Skeletal muscle tissue (tissue), 4 donors: Measurements from ENCODE around the gene NOC2L. TPM values are rescaled to one million over a fixed set of nuclear protein-coding genes. Genes with fewer than 3 reads are reported as not detected.

Source experiments
- H3K27ac ChIP-seq: one replicate; pipeline ENCODE4 v1.7.0; 2013; ENCODE audit warnings: mild to moderate bottlenecking, low read depth, low read length, inconsistent platforms
- H3K27me3 ChIP-seq, 3 donors: one replicate each; pipeline ENCODE4 v1.7.0; 2013; ENCODE audit warnings: low read length in 3 of 3; ENCODE audit not compliant: control insufficient read depth in 3 of 3, insufficient read depth in 3 of 3
- H3K36me3 ChIP-seq, 3 donors: one replicate each; pipeline ENCODE4 v1.7.0; 2013; ENCODE audit warnings: low read length in 3 of 3; ENCODE audit not compliant: control insufficient read depth in 3 of 3, insufficient read depth in 3 of 3
- H3K4me1 ChIP-seq, 3 donors: one replicate each; pipeline ENCODE4 v1.7.0; 2013; ENCODE audit warnings: low read length in 3 of 3, mild to moderate bottlenecking in 3 of 3; ENCODE audit not compliant: control insufficient read depth in 3 of 3, insufficient read depth in 3 of 3
- H3K4me3 ChIP-seq, 3 donors: one replicate each; pipeline ENCODE4 v1.7.0; 2013; ENCODE audit warnings: low read length in 3 of 3
- H3K9ac ChIP-seq, 3 donors: one replicate each; pipeline ENCODE4 v1.7.0; 2013; ENCODE audit warnings: low read length in 3 of 3, mild to moderate bottlenecking in 3 of 3, moderate library complexity in 2 of 3, low read depth in 1 of 3
- H3K9me3 ChIP-seq, 3 donors: one replicate each; pipeline ENCODE4 v1.7.0; 2013; ENCODE audit warnings: low read length in 3 of 3; ENCODE audit not compliant: control insufficient read depth in 3 of 3
- total RNA-seq: library from RNA; depleted of rRNA; stranded (reverse); fragments of >200 nt; gene quantifications from one replicate; pipeline ENCODE4 v1.2.3, GENCODE V29; 2014
- donor health status: Osteomylitis.

Gene NOC2L
- total RNA-seq, 1 donor from 2014 or later: 47.0 TPM

DNA sequence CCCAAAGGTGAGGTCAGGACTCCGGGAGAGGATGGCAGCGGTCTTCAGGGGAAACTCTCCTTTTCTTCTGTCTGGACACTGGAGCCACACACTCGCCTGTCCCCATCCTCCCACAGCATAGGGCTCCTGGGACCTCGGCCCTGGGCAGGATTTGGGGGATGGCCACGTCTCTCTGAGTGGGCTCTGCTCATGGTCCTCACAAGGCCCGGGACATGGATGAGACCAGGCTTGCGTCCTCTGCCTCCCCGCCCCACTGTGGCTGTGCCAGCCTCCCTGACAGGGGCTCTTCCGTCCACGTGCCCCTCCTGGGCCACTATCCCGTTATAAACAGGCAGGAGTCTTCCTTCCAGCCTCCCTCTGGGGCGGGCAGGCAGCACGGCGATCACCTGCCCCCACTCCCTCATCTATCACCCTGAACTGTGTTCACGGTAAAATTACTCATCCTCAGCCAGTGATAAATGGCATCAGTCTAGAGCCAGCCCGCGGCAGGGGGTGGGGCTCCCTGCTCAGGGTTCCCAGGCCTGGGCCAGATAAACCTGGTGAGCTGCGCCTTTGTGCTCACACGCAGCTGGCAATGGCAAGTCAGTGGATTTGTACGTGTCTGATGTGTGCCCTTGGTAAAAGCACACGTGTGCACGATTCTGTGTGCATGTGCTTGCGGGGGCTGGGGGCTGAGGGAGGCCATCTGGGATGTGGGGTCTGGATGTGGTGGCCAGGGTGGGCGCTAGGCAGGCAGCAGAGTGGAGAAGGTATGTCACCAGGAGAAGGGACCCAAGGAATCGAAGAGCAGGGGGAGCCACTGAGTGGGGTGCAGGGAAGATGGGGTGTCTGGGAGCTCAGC, 48.0 kb downstream of the NOC2L start:
- no peaks in the 10 kb centered on the region for H3K9me3 ChIP-seq
- H3K9ac ChIP-seq: no peak overlapping the region
- peaks cover 0 to 6% (median 0%) of the 10 kb centered on the region in 3 donors for H3K4me1 ChIP-seq
- H3K4me3 ChIP-seq: no peak overlapping the region
- H3K27ac ChIP-seq: no peak overlapping the region
- H3K36me3 ChIP-seq: no peaks in the 10 kb centered on the region
- peaks cover 54 to 73% (median 59%) of the 10 kb centered on the region in 3 donors for H3K27me3 ChIP-seq

DNA sequence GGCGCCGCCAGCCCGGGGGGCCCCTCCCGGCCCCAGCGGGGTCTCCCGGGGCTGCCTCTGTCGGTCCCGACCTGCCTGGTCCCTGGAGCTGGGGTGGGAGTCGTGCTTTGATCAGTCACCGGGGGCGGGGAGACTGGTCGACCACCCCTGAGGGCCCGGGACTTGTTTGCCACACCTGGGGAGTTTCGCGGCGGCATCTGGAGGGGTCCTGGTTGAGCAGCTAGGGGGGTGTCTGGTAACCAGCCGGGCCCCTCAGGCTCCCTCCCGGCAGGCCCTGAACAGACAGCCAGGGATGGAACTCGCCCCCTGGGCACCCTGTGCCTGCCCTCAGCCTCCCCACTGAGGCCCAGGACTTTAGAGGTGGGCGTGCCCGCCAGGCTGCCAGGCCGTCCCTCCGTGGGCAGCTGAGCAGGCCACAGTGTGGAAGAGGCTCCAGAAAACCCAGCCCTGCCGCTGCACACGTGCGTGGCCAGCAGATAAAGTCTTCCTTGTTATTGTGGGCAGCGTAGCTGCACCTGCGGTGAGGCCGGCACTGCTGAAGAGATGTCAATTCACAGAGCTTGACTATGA, 48.7 kb downstream of the NOC2L start:
- no peaks in the 10 kb centered on the region for H3K36me3 ChIP-seq
- peaks cover 2 to 9% (median 2%) of the 10 kb centered on the region in 3 donors for H3K4me1 ChIP-seq
- H3K27me3 ChIP-seq: peaks cover 52 to 73% (median 53%) of the 10 kb centered on the region in 3 donors
- no peak overlapping the region for H3K27ac ChIP-seq
- no peak overlapping the region for H3K9ac ChIP-seq
- H3K4me3 ChIP-seq: no peak overlapping the region
- no peaks in the 10 kb centered on the region for H3K9me3 ChIP-seq

DNA sequence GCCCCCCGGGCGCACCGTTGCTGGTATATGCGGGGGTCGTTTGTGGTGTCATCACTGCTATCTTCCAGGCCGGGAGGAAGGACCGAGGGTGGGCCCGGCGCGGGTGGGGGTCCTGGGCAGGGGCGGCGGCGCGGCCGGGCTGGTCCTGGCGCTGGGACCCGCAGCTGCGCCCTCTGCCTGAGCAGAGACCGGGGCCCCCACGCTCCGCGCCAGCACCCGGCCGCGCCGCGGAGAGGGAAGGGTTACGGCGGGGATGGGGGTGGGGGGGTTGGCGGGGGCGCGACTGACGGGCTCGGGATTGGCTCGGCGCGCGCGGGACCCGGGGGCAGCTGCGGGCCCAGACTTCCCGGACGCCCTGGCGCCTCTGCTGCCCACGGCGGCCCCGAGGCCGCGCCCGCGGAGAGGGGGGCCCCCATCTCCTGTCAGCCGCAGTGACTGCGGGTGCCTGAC, 49.2 kb downstream of the NOC2L start:
- Histone ChIP-seq H3K9ac (no peak overlapping the region), H3K9me3 (no peaks in the 10 kb centered on the region), H3K27me3 (peaks cover 53 to 72% (median 54%) of the 10 kb centered on the region in 3 donors), H3K4me3 (no peak overlapping the region), H3K36me3 (no peaks in the 10 kb centered on the region), H3K4me1 (peaks cover 3 to 13% (median 7%) of the 10 kb centered on the region in 3 donors), H3K27ac (no peak overlapping the region)

DNA sequence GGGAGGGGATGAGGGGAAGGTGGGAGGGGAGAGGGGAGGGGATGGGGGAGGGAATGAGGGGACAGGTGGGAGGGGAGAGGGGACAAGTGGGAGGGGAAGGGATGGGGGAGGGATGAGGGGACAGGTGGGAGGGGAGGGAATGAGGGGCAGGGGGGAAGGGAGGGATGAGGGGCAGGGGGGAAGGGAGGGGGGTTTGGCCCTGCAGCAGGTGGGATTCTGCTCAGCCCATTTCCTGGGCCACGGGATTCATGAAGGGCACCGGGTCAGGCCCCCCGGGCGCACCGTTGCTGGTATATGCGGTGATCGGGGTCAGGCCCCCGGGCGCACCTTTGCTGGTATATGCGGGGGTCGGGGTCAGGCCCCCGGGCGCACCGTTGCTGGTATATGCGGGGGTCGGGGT, 50.4 kb downstream of the NOC2L start:
- Histone ChIP-seq H3K36me3 (no peaks in the 10 kb centered on the region), H3K4me1 (peaks cover 3 to 13% (median 7%) of the 10 kb centered on the region in 3 donors), H3K9ac (no peak overlapping the region), H3K4me3 (no peak overlapping the region), H3K27me3 (peaks cover 44 to 67% (median 48%) of the 10 kb centered on the region in 3 donors), H3K9me3 (no peaks in the 10 kb centered on the region), H3K27ac (no peak overlapping the region)

DNA sequence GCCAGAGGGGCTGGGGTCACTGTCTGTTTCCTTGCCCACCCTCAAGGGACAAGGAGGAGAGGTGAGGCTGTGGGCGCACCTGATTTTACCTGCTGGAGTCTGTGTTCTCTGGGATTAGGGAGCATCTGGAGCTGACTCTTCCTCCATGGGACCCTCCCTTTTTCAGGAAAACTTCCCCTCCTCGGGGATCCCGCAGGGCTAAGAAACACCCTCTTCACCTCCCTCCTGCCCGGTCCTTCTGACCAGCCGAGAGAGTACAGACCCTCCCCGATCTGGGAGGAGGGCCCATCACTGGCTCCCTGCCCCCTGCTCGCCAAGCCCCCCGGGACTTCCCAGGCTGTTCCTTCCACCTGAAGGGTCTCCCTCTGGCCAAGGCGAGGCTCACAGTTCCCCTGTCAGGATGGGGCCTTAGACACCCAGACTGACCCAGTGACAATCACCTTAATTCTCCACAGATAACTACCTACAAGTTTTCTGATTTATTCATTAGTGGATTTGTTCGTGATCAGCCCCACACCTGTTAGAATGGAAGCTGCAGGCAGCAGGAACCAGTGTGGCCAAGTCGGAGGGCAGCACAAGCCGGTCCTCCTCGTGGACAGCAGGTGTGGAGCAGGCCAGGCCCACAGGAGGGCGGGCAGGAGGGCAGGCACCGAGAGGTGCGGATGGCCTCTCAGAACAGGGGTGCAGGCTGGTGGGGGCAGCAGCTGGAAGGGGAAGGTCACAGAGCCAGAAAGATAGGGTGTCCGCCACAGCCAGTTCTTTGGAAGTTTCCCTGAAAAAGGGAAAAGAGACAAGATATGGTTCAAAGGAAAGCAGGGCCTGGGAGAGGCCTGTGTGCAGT, 51.2 kb downstream of the NOC2L start:
- no peak overlapping the region for H3K4me3 ChIP-seq
- no peak overlapping the region for H3K9ac ChIP-seq
- peaks cover 39 to 65% (median 40%) of the 10 kb centered on the region in 3 donors for H3K27me3 ChIP-seq
- H3K4me1 ChIP-seq: peaks cover 3 to 13% (median 7%) of the 10 kb centered on the region in 3 donors
- H3K27ac ChIP-seq: no peak overlapping the region
- H3K9me3 ChIP-seq: no peaks in the 10 kb centered on the region
- H3K36me3 ChIP-seq: no peaks in the 10 kb centered on the region

DNA sequence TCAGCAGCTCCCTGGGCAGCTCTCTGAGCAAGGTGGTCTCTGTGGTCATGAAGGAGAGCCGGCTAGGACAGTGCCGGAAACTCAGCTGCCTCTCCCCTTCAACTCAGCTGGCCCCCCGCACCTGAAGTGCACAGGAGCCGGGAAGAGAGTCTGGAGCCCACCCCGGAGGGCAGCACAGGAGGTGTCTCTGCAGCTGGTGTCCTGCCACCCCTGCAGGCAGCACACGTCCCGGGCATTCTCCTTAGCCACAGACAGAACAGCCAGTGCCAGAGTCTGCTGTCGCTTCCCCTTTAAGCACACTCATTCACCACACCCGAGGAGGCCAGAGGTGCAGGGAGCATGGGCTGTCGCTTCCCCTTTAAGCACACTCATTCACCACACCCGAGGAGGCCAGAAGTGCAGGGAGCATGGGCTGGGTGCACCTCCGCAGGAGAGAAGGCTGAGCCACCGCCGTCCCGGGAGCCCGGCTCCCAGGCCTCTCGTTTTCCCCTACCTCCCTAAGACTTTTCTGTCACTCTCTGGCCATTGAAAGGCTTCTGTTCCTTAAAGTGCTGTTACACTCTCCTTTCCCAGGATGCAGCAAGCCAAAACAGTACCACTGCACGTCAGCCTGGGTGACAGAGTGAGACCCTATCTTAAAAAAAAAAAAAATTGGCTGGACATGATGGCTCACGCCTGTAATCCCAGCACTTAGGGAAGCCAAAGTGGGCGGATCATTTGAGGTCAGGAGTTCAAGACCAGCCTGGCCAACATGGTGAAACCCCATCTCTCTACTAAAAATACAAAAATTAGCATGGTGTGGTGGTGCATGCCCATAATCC, 52.2 kb downstream of the NOC2L start:
- Histone ChIP-seq H3K4me1 (peaks cover 3 to 13% (median 7%) of the 10 kb centered on the region in 3 donors), H3K9ac (no peak overlapping the region), H3K27ac (no peak overlapping the region), H3K27me3 (peaks cover 33 to 55% (median 35%) of the 10 kb centered on the region in 3 donors), H3K36me3 (no peaks in the 10 kb centered on the region), H3K4me3 (no peak overlapping the region), H3K9me3 (no peaks in the 10 kb centered on the region)

DNA sequence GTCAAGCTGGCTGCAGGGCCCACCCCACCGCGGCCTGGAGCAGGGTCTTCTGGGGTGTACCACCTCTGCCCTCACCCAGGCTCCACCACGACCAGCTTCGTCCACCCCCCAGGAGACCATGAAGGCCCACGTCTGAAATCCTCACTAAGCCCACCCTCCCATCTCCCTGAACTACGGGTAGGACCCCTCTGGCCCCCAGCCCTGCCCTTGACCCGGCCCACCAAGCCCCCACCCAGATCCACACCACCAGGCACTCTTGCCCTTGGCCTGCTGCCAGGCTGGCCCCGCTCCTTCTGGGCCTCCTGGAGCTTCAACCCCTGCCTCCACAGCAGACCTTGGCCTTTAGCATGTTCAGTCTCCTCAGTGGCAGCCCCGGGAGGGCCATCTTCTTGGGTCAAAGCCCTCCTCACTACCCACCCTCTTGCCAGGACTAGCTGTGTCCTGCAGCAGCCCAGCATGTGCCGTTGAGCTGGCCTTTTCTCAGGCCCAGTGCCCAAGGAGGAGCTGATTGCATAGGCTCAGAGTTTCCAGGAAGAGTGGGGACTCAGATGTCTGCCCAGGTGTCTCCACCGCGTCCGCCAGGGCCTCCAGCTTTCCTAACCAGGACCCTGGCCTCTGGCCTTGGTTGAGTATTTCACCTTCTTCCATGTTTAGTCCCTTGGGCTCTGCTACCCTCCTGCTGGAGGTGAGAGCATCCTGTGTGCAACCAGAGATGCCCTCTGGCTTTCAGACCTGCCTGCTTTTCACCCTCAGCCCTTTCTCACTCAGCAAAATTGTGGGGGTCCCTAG, 53.1 kb downstream of the NOC2L start:
- H3K4me3 ChIP-seq: no peak overlapping the region
- no peaks in the 10 kb centered on the region for H3K36me3 ChIP-seq
- H3K4me1 ChIP-seq: peaks cover 3 to 13% (median 7%) of the 10 kb centered on the region in 3 donors
- no peak overlapping the region for H3K9ac ChIP-seq
- no peaks in the 10 kb centered on the region for H3K9me3 ChIP-seq
- no peak overlapping the region for H3K27ac ChIP-seq
- peaks cover 27 to 55% (median 37%) of the 10 kb centered on the region in 3 donors for H3K27me3 ChIP-seq

GRCh38 chr1:905071-905749, 53.8 kb downstream of the NOC2L start:
- Histone ChIP-seq H3K27ac (no peak overlapping the region), H3K4me3 (peak overlapping the region in 2 of 3 donors; percentile 29 to 54), H3K36me3 (no peaks in the 10 kb centered on the region), H3K27me3 (peaks cover 23 to 49% (median 30%) of the 10 kb centered on the region in 3 donors), H3K9me3 (no peaks in the 10 kb centered on the region), H3K4me1 (peaks cover 3 to 13% (median 7%) of the 10 kb centered on the region in 3 donors), H3K9ac (peak overlapping the region in 1 of 3 donors; percentile 33)
